CD4-positive, alpha-beta T cell treated with Interleukin-17A for 1 hour (primary cell): ENCODE data around the gene ZNF670.
"Not testable (repeated sequence)": the region's sequence is repeated elsewhere in the genome, so short reads cannot be mapped to it uniquely, and the experiment has no call there.

Source experiments
- DNase-seq: peaks from one replicate; pipeline ENCODE4 v3.0.0-alpha.2; 2020

The ZNF670 gene

GRCh38 chr1:247037511-247038320, 40.9 kb downstream of the ZNF670 start:
- no peak for DNase-seq

- DNase-seq = not testable (repeated sequence)
Observed at GRCh38 chr1:247032306-247032705, 46.3 kb downstream of the ZNF670 start.
